ENCODE data around the gene FNDC11.

DNA sequence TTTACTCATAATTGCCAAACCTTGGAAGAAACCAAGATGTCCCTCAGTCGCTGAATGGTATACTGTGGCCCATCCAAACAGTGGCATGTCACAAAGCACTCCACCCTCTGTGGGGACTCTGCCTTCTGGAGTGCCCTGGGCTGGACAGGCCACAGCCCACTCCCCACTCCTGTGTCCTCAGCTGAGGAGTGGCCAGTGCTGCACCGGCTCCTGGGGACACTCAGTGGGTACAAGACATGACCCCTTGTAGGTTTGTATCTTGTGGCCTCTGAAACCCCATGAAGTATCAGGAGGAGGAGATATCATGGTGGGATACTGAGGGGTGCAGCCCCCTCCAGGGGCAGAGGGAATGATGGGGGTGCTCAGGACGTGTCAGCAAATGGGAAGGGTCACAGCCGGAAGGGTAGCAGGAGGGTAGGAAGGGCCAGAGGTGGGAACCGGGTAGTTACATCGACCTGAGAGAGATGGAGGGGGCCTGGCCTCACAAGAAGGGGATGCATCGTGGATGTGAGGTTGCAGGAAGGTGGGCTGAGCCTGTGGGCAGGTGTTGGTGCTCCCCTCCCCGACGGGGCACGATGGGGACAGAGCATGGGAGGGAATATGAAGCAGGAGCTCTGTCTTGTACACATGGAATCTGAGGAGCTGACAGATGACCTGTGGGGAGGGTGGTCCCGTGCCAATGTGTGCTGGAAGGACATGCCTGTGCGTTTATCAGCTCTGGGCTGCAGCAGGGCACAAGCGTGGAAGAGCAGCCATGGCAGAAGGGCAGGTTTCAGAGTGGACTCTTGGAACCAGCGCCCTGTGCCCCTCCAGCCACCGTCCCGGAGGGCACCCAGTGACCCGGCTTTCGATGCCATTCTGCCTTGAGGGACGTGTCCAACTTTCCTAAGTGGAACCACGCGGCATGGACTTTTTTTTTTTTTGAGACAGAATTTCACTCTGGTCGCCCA, 31.9 kb downstream of the FNDC11 start:
- TF ChIP-seq REST (IDR thresholded peaks at IDR 0.05; ENCODE audit: insufficient read depth in 1 of 2, low read depth in 2 of 2, low read length in 2 of 2) (no peak), POLR2AphosphoS5 (IDR thresholded peaks at IDR 0.05; ENCODE audit: low read depth, low read length) (no peak), TAF1 (IDR thresholded peaks at IDR 0.05; ENCODE audit: borderline replicate concordance, insufficient read depth, low read length) (no peak), SIN3A (IDR thresholded peaks at IDR 0.05; ENCODE audit: borderline replicate concordance, insufficient read depth, low read length) (no peak)

All from PFSK-1 (cell line).